SK-N-SH treated with all-trans-retinoic acid at 6 μM for 48 hours (cell line): ENCODE data around the gene DNAJC4.

ENCODE experiments used
- ATAC-seq: fragments of 200-7000 bp; cut with Tn5 transposase; 3 replicates; pipeline ENCODE4 v1.9.1; 2020; ENCODE audit warnings: mild to moderate bottlenecking, moderate library complexity
- ARNTL ChIP-seq: fragments of 450-650 bp; formaldehyde crosslinking; IDR thresholded peaks from 2 replicates; pipeline ENCODE4 v1.5.0; 2020; ENCODE audit warnings: low read depth, mild to moderate bottlenecking, moderate library complexity, borderline replicate concordance
- CREB5 ChIP-seq: fragments of 250-450 bp; sonication (Bioruptor Pico); IDR thresholded peaks from 2 replicates; pipeline ENCODE4 v1.5.1; 2020; ENCODE audit warnings: low read depth, mild to moderate bottlenecking, moderate library complexity
- CSDC2 ChIP-seq: fragments of 250-450 bp; sonication (Bioruptor Pico); IDR thresholded peaks from 2 replicates; pipeline ENCODE4 v1.5.0; 2020; ENCODE audit warnings: mild to moderate bottlenecking, moderate library complexity
- ESRRG ChIP-seq: fragments of 250-450 bp; sonication (Bioruptor Pico); IDR thresholded peaks from 2 replicates; pipeline ENCODE4 v1.6.1; 2021; ENCODE audit warnings: mild to moderate bottlenecking
- GLIS3 ChIP-seq: fragments of 250-450 bp; sonication (Bioruptor Pico); IDR thresholded peaks from 2 replicates; pipeline ENCODE4 v1.5.0; 2020; ENCODE audit warnings: mild to moderate bottlenecking, moderate library complexity
- ISL1 ChIP-seq: fragments of 250-450 bp; sonication (Bioruptor Pico); IDR thresholded peaks from 2 replicates; pipeline ENCODE4 v2.1.2; 2022; ENCODE audit warnings: mild to moderate bottlenecking, moderate library complexity
- OSR1 ChIP-seq: fragments of 250-450 bp; sonication (Bioruptor Pico); IDR thresholded peaks from 2 replicates; pipeline ENCODE4 v1.8.0; 2022; ENCODE audit warnings: moderate library complexity, mild to moderate bottlenecking, inconsistent platforms
- PATZ1 ChIP-seq: fragments of 250-450 bp; sonication (Bioruptor Pico); IDR thresholded peaks from 2 replicates; pipeline ENCODE4 v1.8.0; 2020; ENCODE audit warnings: mild to moderate bottlenecking, moderate library complexity, borderline replicate concordance
- RARB ChIP-seq: fragments of 250-450 bp; sonication (Bioruptor Pico); IDR thresholded peaks from 2 replicates; pipeline ENCODE4 v1.8.0; 2021; ENCODE audit warnings: mild to moderate bottlenecking, moderate library complexity
- SNAI2 ChIP-seq: fragments of 250-450 bp; sonication (Bioruptor Pico); IDR thresholded peaks from 2 replicates; pipeline ENCODE4 v1.5.0; 2020; ENCODE audit warnings: mild to moderate bottlenecking, moderate library complexity
- TCF4 ChIP-seq: fragments of 250-450 bp; sonication (Bioruptor Pico); IDR thresholded peaks from 2 replicates; pipeline ENCODE4 v1.8.0; 2021; ENCODE audit warnings: mild to moderate bottlenecking, moderate library complexity, borderline replicate concordance
- TOX ChIP-seq: fragments of 250-450 bp; sonication (Bioruptor Pico); IDR thresholded peaks from 2 replicates; pipeline ENCODE4 v1.8.0; 2021; ENCODE audit warnings: mild to moderate bottlenecking, moderate library complexity, borderline replicate concordance
- ZC3H10 ChIP-seq: fragments of 250-450 bp; sonication (Bioruptor Pico); IDR thresholded peaks from 2 replicates; pipeline ENCODE4 v1.5.1; 2021; ENCODE audit warnings: mild to moderate bottlenecking, moderate library complexity
- ZFP3 ChIP-seq: fragments of 250-450 bp; sonication (Bioruptor Pico); IDR thresholded peaks from 2 replicates; pipeline ENCODE4 v1.5.0; 2020; ENCODE audit warnings: mild to moderate bottlenecking, moderate library complexity
- ZFP30 ChIP-seq: fragments of 450-650 bp; formaldehyde crosslinking; IDR thresholded peaks from 2 replicates; pipeline ENCODE4 v1.5.0; 2022; ENCODE audit warnings: mild to moderate bottlenecking, moderate library complexity
- ZNF565 ChIP-seq: fragments of 450-650 bp; formaldehyde crosslinking; conservative IDR thresholded peaks from 2 replicates; pipeline ENCODE4 v1.5.0; 2020; ENCODE audit warnings: low read depth, mild to moderate bottlenecking, moderate library complexity
- ZNF70 ChIP-seq: fragments of 450-650 bp; formaldehyde crosslinking; IDR thresholded peaks from 2 replicates; pipeline ENCODE4 v1.5.0; 2020; ENCODE audit warnings: mild to moderate bottlenecking, moderate library complexity
- ZNF8 ChIP-seq: fragments of 450-650 bp; formaldehyde crosslinking; IDR thresholded peaks from 2 replicates; pipeline ENCODE4 v1.5.0; 2020; ENCODE audit warnings: mild to moderate bottlenecking, moderate library complexity
- TF ChIP-seq, protein P1 (sequence below): fragments of 250-450 bp; sonication (Bioruptor Pico); IDR thresholded peaks from 2 replicates; pipeline ENCODE4 v1.5.0; 2020; ENCODE audit warnings: mild to moderate bottlenecking, moderate library complexity
- TF ChIP-seq, protein P2 (sequence below): fragments of 250-450 bp; sonication (Bioruptor Pico); IDR thresholded peaks from 2 replicates; pipeline ENCODE4 v1.5.1; 2021; ENCODE audit warnings: mild to moderate bottlenecking, moderate library complexity

The DNAJC4 gene

GRCh38 chr11:64229744-64230170, 591 bp upstream of the DNAJC4 start (continued):
- TF ChIP-seq ZNF565 (CRISPR knock-in tag) (no peak), ZFP30 (no peak), TCF4 (CRISPR knock-in tag) (no peak)
- TF ChIP-seq, all 23 proteins: peak for 0

DNA sequence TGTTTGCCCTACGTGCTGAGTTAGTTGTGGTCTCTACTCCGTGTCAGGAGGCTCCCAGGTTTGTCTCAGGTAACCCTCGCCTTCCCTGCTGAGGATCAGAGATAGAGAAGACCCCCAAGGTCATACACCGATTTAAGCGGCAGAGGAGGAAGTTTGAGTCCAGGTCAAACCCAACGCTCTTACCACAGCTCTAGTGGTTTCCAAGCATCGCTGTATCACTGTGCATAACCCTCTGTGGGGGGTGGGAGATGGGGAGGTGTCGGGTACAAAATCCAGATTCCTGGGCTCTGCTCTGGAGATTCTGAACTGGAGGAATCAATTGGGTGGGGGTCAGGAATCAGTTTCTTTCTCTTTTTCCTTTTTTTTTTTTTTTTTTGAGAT, 627 bp downstream of the DNAJC4 start:
- no peak for TF ChIP-seq ESRRG (CRISPR knock-in tag)
- no peak for TF ChIP-seq RARB (CRISPR knock-in tag)
- TF ChIP-seq ARNTL: no peak
- TF ChIP-seq, protein P1, sequence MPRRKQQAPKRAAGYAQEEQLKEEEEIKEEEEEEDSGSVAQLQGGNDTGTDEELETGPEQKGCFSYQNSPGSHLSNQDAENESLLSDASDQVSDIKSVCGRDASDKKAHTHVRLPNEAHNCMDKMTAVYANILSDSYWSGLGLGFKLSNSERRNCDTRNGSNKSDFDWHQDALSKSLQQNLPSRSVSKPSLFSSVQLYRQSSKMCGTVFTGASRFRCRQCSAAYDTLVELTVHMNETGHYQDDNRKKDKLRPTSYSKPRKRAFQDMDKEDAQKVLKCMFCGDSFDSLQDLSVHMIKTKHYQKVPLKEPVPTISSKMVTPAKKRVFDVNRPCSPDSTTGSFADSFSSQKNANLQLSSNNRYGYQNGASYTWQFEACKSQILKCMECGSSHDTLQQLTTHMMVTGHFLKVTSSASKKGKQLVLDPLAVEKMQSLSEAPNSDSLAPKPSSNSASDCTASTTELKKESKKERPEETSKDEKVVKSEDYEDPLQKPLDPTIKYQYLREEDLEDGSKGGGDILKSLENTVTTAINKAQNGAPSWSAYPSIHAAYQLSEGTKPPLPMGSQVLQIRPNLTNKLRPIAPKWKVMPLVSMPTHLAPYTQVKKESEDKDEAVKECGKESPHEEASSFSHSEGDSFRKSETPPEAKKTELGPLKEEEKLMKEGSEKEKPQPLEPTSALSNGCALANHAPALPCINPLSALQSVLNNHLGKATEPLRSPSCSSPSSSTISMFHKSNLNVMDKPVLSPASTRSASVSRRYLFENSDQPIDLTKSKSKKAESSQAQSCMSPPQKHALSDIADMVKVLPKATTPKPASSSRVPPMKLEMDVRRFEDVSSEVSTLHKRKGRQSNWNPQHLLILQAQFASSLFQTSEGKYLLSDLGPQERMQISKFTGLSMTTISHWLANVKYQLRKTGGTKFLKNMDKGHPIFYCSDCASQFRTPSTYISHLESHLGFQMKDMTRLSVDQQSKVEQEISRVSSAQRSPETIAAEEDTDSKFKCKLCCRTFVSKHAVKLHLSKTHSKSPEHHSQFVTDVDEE (CRISPR knock-in tag): no peak
- no peak for TF ChIP-seq ZNF8 (CRISPR knock-in tag)
- ATAC-seq: no peak

DNA sequence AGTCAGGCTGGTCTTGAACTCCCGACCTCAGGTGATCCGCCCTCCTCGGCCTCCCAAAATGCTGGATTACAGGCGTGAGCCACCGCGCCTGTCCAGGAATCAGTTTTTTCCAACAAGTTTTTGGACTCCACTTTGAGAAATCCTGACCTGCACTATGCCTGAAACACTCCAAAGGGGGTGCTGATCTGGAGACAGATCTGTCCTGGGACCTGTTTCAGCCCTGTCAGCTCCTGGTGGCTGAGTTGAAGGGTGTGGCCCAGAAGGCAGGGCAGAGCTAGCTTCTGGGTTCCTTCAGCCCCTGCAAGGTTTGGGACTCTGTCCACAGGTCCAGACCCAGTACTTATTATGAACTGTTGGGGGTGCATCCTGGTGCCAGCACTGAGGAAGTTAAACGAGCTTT, 1.2 kb downstream of the DNAJC4 start:
- no peak for ATAC-seq
- no peak for TF ChIP-seq ZNF70 (CRISPR knock-in tag)
- TF ChIP-seq TOX (CRISPR knock-in tag): no peak
- TF ChIP-seq ZNF565 (CRISPR knock-in tag): no peak
- no peak for TF ChIP-seq ESRRG (CRISPR knock-in tag)
- no peak for TF ChIP-seq PATZ1 (CRISPR knock-in tag)
- TF ChIP-seq, protein P2, sequence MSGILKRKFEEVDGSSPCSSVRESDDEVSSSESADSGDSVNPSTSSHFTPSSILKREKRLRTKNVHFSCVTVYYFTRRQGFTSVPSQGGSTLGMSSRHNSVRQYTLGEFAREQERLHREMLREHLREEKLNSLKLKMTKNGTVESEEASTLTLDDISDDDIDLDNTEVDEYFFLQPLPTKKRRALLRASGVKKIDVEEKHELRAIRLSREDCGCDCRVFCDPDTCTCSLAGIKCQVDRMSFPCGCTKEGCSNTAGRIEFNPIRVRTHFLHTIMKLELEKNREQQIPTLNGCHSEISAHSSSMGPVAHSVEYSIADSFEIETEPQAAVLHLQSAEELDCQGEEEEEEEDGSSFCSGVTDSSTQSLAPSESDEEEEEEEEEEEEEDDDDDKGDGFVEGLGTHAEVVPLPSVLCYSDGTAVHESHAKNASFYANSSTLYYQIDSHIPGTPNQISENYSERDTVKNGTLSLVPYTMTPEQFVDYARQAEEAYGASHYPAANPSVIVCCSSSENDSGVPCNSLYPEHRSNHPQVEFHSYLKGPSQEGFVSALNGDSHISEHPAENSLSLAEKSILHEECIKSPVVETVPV (CRISPR knock-in tag): no peak
- no peak for TF ChIP-seq TCF4 (CRISPR knock-in tag)
- no peak for TF ChIP-seq ISL1 (CRISPR knock-in tag)
- TF ChIP-seq GLIS3 (CRISPR knock-in tag): no peak
- TF ChIP-seq ZNF8 (CRISPR knock-in tag): no peak
- TF ChIP-seq, protein P1 (CRISPR knock-in tag): no peak
- no peak for TF ChIP-seq CREB5
- no peak for TF ChIP-seq ZFP3 (CRISPR knock-in tag)
- no peak for TF ChIP-seq OSR1 (CRISPR knock-in tag)
- TF ChIP-seq ZFP30: no peak
- TF ChIP-seq CSDC2: no peak
- TF ChIP-seq ZC3H10 (CRISPR knock-in tag): no peak
- TF ChIP-seq RARB (CRISPR knock-in tag): no peak
- no peak for TF ChIP-seq SNAI2 (CRISPR knock-in tag)
